HepG2 (cell line): Measurements from ENCODE around the gene ACTN2. TPM values are rescaled to one million over a fixed set of nuclear protein-coding genes. Genes with fewer than 3 reads are reported as not detected.

Experiments used
- ESRRA ChIP-seq: sonication (generic); formaldehyde crosslinking; IDR thresholded peaks from 2 replicates; pipeline ENCODE4 v1.5.1; 2020; ENCODE audit warnings: mild to moderate bottlenecking, low read depth, missing genetic modification reagents
- KAT8 ChIP-seq: IDR thresholded peaks from 2 replicates; pipeline ENCODE4 v1.6.1; 2016; ENCODE audit warnings: missing genetic modification reagents, missing compliant biosample characterization
- SYNCRIP ChIP-seq: fragments of 200-400 bp; formaldehyde crosslinking; IDR thresholded peaks from 2 replicates; pipeline ENCODE4 v1.6.1; 2018; ENCODE audit warnings: mild to moderate bottlenecking, low read depth, low read length; ENCODE audit not compliant: insufficient read depth
- ZBTB8A ChIP-seq: sonication (generic); formaldehyde crosslinking; IDR thresholded peaks from 2 replicates; pipeline ENCODE4 v1.4.0; 2020; ENCODE audit warnings: mild to moderate bottlenecking, low read depth, missing genetic modification reagents, borderline replicate concordance
- ZKSCAN8 ChIP-seq: IDR thresholded peaks from 2 replicates; pipeline ENCODE4 v1.6.1; 2016; ENCODE audit warnings: borderline replicate concordance, missing genetic modification reagents, missing compliant biosample characterization
- ZNF101 ChIP-seq: sonication (generic); formaldehyde crosslinking; IDR thresholded peaks from 2 replicates; pipeline ENCODE4 v1.4.0; 2020; ENCODE audit warnings: mild to moderate bottlenecking, low read depth, missing genetic modification reagents, borderline replicate concordance
- ZNF121 ChIP-seq: sonication (generic); formaldehyde crosslinking; IDR thresholded peaks from 2 replicates; pipeline ENCODE4 v1.5.0; 2020; ENCODE audit warnings: mild to moderate bottlenecking, missing genetic modification reagents
- ZNF331 ChIP-seq: sonication (generic); formaldehyde crosslinking; IDR thresholded peaks from 2 replicates; pipeline ENCODE4 v1.4.0; 2020; ENCODE audit warnings: missing genetic modification reagents
- polyA plus RNA-seq, 8 experiments: library from polyadenylated mRNA; depleted of rRNA in 3 of 8; stranded (reverse) in 7 of 8; unstranded in 1 of 8; fragments of >200 nt; fragmentation: Illumina TruSeq in 4 of 8; extraction: Trizol in 4 of 8; gene quantifications; 2 replicates each; pipeline versions ENCODE4 v1.2.1 to v1.2.3, GENCODE V29; 2011 to 2016; ENCODE audit warnings: low read depth in 4 of 8, missing spikeins in 1 of 8, mixed read lengths in 1 of 8; ENCODE audit not compliant: insufficient read depth in 1 of 8
- total RNA-seq, 5 experiments: library from RNA; depleted of rRNA; stranded (reverse); fragments of >200 nt; fragmentation: Illumina TruSeq; extraction: Trizol; gene quantifications; 2 replicates each; pipeline ENCODE4 v1.2.3, GENCODE V29; 2016; ENCODE audit warnings: low read depth in 1 of 5
- TF ChIP-seq, protein P1 (sequence below): sonication (generic); formaldehyde crosslinking; IDR thresholded peaks from 2 replicates; pipeline ENCODE4 v1.4.0; 2020; ENCODE audit warnings: low read depth, mild to moderate bottlenecking, missing genetic modification reagents
- TF ChIP-seq, protein P2 (sequence below): sonication (generic); formaldehyde crosslinking; IDR thresholded peaks from 2 replicates; pipeline ENCODE4 v1.8.1; 2023; ENCODE audit warnings: mild to moderate bottlenecking, moderate library complexity, missing genetic modification reagents

The ACTN2 gene
- total and polyA plus RNA-seq, 2 of the 13 experiments (the other 11 are each of a cell fraction or from before 2014, with no cell fraction given): 0.04 to 0.13 TPM

DNA sequence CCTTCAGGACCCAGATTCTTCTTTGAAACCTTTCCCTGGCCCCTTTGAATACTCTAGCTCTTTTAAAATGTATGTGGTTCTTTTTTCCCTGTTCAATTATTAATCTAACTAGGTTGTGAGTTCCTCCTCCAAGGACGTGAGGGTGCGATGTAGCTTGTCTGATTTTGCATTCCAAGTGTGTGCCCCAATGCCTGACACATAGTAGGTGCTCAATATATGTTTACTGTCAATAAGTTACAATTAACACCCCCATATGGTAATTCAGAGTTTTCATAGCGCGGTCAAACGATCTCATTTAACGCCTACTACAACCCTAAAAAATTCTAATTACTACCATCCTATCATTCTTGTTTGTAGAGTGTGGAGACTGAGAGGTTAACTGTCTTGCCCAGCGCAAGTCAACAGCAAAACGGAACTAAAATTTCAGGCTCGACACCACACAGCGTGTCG is 108.3 kb downstream of the ACTN2 start (continued):
- TF ChIP-seq ZNF101 (CRISPR knock-in tag): no peak
- TF ChIP-seq, protein P1, sequence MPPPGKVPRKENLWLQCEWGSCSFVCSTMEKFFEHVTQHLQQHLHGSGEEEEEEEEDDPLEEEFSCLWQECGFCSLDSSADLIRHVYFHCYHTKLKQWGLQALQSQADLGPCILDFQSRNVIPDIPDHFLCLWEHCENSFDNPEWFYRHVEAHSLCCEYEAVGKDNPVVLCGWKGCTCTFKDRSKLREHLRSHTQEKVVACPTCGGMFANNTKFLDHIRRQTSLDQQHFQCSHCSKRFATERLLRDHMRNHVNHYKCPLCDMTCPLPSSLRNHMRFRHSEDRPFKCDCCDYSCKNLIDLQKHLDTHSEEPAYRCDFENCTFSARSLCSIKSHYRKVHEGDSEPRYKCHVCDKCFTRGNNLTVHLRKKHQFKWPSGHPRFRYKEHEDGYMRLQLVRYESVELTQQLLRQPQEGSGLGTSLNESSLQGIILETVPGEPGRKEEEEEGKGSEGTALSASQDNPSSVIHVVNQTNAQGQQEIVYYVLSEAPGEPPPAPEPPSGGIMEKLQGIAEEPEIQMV (CRISPR knock-in tag): no peak
- TF ChIP-seq KAT8 (CRISPR knock-in tag): no peak
- TF ChIP-seq SYNCRIP: no peak
- TF ChIP-seq, protein P2, sequence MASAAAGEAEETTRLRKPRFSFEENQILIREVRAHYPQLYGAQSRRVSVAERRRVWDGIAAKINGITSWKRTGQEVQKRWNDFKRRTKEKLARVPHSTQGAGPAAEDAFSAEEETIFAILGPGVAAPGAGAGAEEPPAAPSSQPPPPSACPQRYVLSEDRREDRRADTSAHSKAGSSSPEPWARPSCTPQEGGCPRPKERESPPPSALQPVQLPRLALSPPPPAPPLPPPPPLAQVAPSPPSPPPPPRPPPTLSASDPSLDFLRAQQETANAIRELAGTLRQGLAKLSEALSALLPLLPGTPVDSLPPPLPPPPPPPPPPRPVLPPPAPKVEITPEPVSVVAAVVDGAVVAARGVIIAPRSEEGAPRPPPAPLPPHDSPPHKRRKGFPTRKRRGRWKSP (CRISPR knock-in tag): no peak
- peak; percentile 56; the same call in 1 of the 2 replicates for TF ChIP-seq ZNF331 (CRISPR knock-in tag)
- TF ChIP-seq ESRRA: no peak
- 0 out of 2 replicates have a peak, but pooled peaks have one; percentile 67 for TF ChIP-seq ZKSCAN8 (CRISPR knock-in tag)
- TF ChIP-seq ZBTB8A (CRISPR knock-in tag): no peak
- peak; percentile 96 for TF ChIP-seq ZNF121
